ENCODE results near the gene DAB2IP.

DAB2IP gene

DNA sequence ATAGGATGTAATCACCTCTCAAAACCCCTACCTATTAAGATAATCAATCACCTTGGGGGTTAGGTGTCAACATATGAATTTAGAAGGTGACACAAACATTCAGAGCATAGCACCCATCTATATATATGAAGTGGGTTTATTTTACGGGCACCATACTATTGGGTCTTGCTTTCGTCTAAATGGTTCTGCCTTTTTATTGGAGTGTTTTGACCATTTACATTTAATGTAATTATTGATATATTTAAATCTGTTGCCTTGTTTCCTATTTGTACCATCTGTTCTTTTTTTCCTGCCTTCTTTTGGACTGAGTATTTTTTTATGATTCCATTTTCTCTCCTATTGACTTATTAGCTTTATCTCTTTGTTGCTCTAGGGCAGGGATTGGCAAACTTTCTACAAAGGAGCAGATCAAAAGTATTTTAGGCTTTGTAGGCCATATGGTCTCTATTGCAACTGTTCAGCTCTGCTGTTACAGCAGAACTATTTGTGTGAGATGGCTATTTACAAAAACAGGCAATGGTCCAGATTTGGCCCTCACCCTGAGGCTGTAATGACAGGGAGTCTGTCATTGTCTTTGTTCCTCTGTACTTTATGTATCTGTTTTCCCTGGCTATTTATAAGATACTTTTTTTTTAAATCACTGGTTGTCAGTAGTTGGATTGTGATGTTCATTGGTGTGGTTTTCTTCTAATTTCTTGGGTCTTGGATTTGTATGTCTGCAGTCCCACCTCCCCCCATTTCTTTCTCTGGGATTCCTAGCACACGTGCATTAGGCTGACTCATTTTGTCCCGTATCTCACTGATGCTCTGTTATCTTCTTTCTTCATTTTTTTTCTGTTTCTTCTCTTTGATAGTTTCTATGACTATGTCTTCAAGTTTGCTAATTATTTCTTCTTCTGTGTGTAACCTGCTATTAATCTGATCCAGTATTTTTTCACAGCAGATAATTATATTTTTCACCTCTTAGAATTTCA, 127.1 kb downstream of the DAB2IP start:
- peaks cover 28% of the 10 kb centered on the region for H3K4me1 Mint-ChIP-seq
- H3K27ac Mint-ChIP-seq = peak overlapping the region in 2 of 3 experiments; percentile 14 to 24
- H3K4me3 Mint-ChIP-seq = no peak overlapping the region
- H3K27me3 Mint-ChIP-seq (ENCODE audit: low read depth) = no peaks in the 10 kb centered on the region
- peaks cover 82% of the 10 kb centered on the region for H3K36me3 Mint-ChIP-seq (ENCODE audit: low read depth)
- H3K9me3 Mint-ChIP-seq = peaks cover 10% of the 10 kb centered on the region
- TF ChIP-seq, protein P1, sequence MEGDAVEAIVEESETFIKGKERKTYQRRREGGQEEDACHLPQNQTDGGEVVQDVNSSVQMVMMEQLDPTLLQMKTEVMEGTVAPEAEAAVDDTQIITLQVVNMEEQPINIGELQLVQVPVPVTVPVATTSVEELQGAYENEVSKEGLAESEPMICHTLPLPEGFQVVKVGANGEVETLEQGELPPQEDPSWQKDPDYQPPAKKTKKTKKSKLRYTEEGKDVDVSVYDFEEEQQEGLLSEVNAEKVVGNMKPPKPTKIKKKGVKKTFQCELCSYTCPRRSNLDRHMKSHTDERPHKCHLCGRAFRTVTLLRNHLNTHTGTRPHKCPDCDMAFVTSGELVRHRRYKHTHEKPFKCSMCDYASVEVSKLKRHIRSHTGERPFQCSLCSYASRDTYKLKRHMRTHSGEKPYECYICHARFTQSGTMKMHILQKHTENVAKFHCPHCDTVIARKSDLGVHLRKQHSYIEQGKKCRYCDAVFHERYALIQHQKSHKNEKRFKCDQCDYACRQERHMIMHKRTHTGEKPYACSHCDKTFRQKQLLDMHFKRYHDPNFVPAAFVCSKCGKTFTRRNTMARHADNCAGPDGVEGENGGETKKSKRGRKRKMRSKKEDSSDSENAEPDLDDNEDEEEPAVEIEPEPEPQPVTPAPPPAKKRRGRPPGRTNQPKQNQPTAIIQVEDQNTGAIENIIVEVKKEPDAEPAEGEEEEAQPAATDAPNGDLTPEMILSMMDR (IDR thresholded peaks at IDR 0.05; ENCODE audit: unreplicated experiment in 3 of 3) = no peak

DNA sequence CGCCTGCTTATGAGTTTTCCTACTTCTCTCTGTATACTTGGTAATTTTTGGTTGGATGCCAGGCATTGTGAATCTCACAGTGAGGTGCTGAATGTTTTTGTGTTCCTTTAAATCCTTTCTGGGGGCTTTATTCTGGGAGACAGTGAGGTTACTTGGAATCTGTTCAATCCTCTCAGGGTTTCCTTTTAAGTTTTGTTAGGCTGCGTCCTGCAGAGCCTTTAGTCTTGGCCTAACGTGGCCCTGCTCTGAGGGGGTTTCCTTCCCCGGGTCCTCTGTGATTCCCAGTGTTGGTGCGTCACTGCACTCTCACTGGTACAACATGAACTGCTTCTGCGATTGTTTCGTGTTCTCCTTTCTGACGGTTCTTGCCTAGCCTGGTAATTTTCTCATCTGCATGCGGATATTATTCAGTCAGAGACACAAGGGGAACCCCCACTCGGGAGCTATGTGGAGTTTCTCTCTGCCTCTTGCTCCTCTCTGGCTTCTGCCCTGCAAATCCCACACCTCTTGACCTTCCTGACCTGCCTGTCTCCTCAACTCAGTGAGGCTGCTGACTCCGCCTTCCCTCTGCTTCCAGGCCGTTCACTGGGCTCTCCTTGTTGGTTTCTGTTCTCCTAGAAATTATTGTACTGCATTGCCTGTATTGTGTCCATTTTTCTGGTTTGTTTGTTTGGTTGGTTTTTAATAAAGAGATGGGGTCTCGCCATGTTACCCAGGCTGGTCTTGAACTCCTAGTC, 128.1 kb downstream of the DAB2IP start:
- Mint-ChIP-seq H3K36me3 (ENCODE audit: low read depth) (peaks cover 77% of the 10 kb centered on the region), H3K27ac (no peak overlapping the region), H3K4me3 (no peak overlapping the region), H3K9me3 (peaks cover 10% of the 10 kb centered on the region), H3K4me1 (peaks cover 31% of the 10 kb centered on the region), H3K27me3 (ENCODE audit: low read depth) (no peaks in the 10 kb centered on the region)
- TF ChIP-seq, protein P1 (IDR thresholded peaks at IDR 0.05; ENCODE audit: unreplicated experiment in 3 of 3) = no peak

DNA sequence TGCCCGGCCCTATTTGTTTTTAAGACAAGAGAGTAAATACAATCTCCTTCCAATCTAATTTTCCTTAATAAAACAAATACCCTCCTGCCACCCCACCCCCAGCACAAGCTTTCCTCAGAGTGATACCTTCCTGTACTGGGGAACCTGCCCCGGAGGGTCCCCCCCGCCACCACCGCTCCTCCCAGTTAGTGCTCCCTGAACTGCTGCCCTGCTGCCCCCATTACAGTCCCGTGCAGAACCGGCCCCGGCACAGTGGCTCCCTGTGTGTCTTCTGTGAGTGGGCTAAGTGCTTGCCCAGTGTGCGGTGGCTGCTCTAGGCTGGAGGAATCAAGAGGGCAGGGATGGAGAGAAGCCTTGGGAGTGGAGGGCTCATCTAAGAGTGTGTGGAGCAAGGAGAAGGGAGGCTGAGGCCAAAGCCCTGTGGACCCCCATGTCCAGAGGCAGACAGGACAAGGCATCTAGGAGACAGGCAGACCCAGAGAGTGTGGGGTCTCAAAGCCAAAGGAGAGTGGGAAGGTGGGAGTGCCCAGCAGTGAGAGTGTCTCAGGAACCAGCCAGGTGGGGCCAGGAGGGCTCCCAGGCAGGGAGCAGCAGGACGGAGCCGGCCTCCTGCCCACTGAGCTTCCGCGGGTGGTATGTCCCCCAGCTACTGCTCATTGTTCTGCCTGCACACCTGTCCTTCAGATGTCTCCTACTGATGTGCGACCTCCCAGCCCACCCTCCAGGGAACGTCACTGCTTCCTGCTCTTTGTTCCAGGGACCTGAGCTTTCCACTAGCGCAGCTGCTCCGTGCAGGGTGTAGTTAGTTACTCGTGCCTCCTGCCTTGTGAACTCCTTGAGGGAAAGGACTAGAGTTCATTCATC, 129.0 kb downstream of the DAB2IP start:
- Mint-ChIP-seq H3K9me3 (peaks cover 10% of the 10 kb centered on the region), H3K4me1 (peaks cover 38% of the 10 kb centered on the region), H3K27me3 (ENCODE audit: low read depth) (no peaks in the 10 kb centered on the region), H3K27ac (peak overlapping the region in 1 of 3 experiments; percentile 16), H3K36me3 (ENCODE audit: low read depth) (peaks cover 70% of the 10 kb centered on the region), H3K4me3 (no peak overlapping the region)
- TF ChIP-seq, protein P1 (IDR thresholded peaks at IDR 0.05; ENCODE audit: unreplicated experiment in 3 of 3) = no peak

GRCh38 chr9:121781145-121781548, 129.7 kb downstream of the DAB2IP start:
- H3K36me3 Mint-ChIP-seq (ENCODE audit: low read depth) = peaks cover 63% of the 10 kb centered on the region
- no peak overlapping the region for H3K4me3 Mint-ChIP-seq
- TF ChIP-seq, protein P1 (IDR thresholded peaks at IDR 0.05; ENCODE audit: unreplicated experiment in 3 of 3) = no peak
- peaks cover 10% of the 10 kb centered on the region for H3K9me3 Mint-ChIP-seq
- H3K4me1 Mint-ChIP-seq = peaks cover 42% of the 10 kb centered on the region
- H3K27ac Mint-ChIP-seq = peak overlapping the region in 1 of 3 experiments; percentile 16
- H3K27me3 Mint-ChIP-seq (ENCODE audit: low read depth) = no peaks in the 10 kb centered on the region

- Mint-ChIP-seq H3K36me3 (ENCODE audit: low read depth) (peaks cover 55% of the 10 kb centered on the region), H3K27ac (no peak overlapping the region), H3K27me3 (ENCODE audit: low read depth) (no peaks in the 10 kb centered on the region), H3K4me1 (peaks cover 47% of the 10 kb centered on the region), H3K4me3 (no peak overlapping the region), H3K9me3 (peaks cover 10% of the 10 kb centered on the region)
- TF ChIP-seq, protein P1 (IDR thresholded peaks at IDR 0.05; ENCODE audit: unreplicated experiment in 3 of 3) = no peak
Observed at GRCh38 chr9:121781701-121782464, 130.4 kb downstream of the DAB2IP start.

Measured in nephron (organoid).